ENCODE data around the gene MRPL1.

DNA sequence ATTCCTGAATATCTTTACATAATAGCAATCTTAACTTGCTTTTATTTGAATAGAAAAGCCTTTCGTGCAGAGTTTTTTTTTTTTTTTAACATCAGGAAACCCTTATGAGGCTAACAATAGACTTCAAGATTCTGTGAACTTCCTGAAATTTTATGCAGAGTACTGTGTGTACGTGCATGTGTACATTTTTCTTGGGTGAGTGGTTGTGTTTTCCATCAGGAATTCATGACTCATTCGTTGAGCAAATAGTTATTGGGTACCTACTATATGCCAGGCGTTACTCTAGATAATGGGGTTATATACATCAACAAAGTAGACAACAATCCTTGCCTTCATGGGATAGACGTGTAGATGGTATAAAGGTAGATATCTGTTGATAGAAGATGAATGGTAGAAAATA lies 59.1 kb downstream of the MRPL1 start:
- TF ChIP-seq EZH2phosphoT487 (IDR thresholded peaks at IDR 0.05; ENCODE audit: insufficient read depth, low read depth), result no peak
- TF ChIP-seq EZH2 (IDR thresholded peaks at IDR 0.05; ENCODE audit: insufficient read depth, poor library complexity, severe bottlenecking), result no peak
